ENCODE data around the gene TMPO. TPM values are rescaled to one million over a fixed set of nuclear protein-coding genes. Genes with fewer than 3 reads are reported as not detected.
"Not testable (repeated sequence)": the region's sequence is repeated elsewhere in the genome, so short reads cannot be mapped to it uniquely, and the experiment has no call there.

TMPO gene
- total and polyA plus RNA-seq, 2 donors from 2014 or later: 13.9 to 55.5 TPM

DNA sequence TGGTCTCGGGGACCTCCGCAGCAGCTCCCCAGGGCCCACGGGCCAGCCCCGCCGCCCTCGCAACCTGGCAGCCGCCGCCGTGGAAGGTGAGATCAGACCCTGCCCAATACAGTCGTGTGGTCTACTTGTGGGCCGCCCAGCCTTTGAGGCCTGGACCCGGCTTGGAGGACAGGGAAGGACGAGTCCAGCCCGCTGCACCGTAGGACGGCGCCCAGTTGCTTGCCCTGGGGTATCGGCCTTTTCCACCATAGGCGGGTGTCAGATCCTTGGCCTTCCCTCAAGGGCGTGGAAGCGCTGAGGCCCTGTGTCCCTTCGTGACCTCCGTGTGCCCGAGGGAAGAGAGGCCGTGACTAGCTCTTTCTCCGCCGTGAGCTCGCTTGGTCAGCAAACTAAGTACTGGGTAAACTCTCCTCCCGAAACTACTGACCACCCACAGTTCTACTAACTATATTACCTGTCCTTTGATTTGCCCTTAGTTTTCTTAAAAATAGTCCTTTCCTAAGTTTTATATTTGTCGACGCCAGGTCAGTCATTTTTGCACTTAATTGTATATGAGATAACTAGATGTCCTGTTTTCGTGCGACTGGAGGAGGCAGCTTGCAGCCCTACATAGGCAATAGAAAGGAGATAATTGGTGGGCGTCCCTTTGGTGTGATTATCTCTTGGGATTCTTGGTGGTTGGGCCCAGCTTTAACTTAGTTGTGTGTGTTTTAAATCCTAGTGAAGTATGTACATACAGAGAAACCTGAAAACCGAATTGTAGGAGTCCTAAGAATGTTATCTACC lies 78.9 kb downstream of the TMPO start:
- intact Hi-C loops (cut with DNase I): loop anchor here (10.0 kb wide), 1 partner anchor 51 kb away; the partner anchor contains the start of genes APAF1 and IKBIP
- no peaks in the 10 kb centered on the region for H3K9me3 ChIP-seq (ENCODE audit: control insufficient read depth in 2 of 3, insufficient read depth in 1 of 3, low read length in 3 of 3)
- H3K9ac ChIP-seq (ENCODE audit: low read length in 3 of 3): peak overlapping the region; percentile 93 to 97 (median 94)
- peaks cover 0 to 4% (median 3%) of the 10 kb centered on the region in 3 donors for H3K4me1 ChIP-seq (ENCODE audit: control insufficient read depth in 2 of 3, insufficient read depth in 2 of 3, low read depth in 1 of 3, low read length in 3 of 3)
- H3K4me3 ChIP-seq (ENCODE audit: low read length in 3 of 3): peak overlapping the region; percentile 87 to 96 (median 92)
- H3K27ac ChIP-seq (ENCODE audit: low read depth in 2 of 2, low read length in 2 of 2): peak overlapping the region; percentile 97 to 98
- H3K27me3 ChIP-seq (ENCODE audit: control insufficient read depth, insufficient read depth, low read length): no peaks in the 10 kb centered on the region
- peak in 4 of 5 donors; percentile 52 to 89 (median 67) for DNase-seq
- TF ChIP-seq, protein P1, sequence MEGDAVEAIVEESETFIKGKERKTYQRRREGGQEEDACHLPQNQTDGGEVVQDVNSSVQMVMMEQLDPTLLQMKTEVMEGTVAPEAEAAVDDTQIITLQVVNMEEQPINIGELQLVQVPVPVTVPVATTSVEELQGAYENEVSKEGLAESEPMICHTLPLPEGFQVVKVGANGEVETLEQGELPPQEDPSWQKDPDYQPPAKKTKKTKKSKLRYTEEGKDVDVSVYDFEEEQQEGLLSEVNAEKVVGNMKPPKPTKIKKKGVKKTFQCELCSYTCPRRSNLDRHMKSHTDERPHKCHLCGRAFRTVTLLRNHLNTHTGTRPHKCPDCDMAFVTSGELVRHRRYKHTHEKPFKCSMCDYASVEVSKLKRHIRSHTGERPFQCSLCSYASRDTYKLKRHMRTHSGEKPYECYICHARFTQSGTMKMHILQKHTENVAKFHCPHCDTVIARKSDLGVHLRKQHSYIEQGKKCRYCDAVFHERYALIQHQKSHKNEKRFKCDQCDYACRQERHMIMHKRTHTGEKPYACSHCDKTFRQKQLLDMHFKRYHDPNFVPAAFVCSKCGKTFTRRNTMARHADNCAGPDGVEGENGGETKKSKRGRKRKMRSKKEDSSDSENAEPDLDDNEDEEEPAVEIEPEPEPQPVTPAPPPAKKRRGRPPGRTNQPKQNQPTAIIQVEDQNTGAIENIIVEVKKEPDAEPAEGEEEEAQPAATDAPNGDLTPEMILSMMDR (IDR thresholded peaks at IDR 0.05; ENCODE audit: borderline replicate concordance, extremely low read depth, insufficient read depth): no peak
- H3K36me3 ChIP-seq (ENCODE audit: control insufficient read depth in 2 of 3, insufficient read depth in 3 of 3, low read length in 3 of 3): peaks cover 0 to 24% (median 10%) of the 10 kb centered on the region in 3 donors
- FAIRE-seq: no peak

DNA sequence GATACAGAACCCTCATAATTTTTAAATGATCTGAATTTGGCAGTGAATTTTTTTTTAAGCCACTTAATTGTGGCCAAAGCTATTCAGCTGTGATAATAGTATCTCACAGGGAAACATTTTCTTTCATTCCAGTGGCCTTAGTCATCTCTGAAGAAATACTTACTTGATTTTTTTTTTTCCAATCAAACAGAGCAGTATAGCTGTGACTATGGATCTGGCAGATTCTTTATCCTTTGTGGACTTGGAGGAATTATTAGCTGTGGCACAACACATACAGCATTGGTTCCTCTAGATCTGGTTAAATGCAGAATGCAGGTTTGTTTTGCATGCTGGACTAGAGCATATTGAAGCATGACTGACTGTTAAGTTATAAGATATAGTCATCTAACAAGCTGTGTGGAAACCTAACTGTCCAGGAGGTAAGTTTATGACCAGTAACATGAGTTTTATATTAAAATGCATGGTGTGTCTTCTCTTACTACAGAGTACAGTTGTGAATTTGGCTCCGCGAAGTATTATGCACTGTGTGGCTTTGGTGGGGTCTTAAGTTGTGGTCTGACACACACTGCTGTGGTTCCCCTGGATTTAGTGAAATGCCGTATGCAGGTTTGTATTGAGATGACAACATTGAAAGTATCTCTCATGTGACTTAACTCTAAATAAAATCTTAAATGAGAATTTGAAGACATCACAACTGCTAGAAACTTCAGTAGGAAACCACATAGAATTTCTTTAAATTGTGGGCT lies 80.0 kb downstream of the TMPO start:
- Histone ChIP-seq H3K4me1 (ENCODE audit: control insufficient read depth in 2 of 3, insufficient read depth in 2 of 3, low read depth in 1 of 3, low read length in 3 of 3) (peaks cover 0 to 4% (median 3%) of the 10 kb centered on the region in 3 donors), H3K27me3 (ENCODE audit: control insufficient read depth, insufficient read depth, low read length) (no peaks in the 10 kb centered on the region), H3K9ac (ENCODE audit: low read length in 3 of 3) (peak overlapping the region; percentile 68 to 97 (median 94)), H3K4me3 (ENCODE audit: low read length in 3 of 3) (peak overlapping the region; percentile 87 to 96 (median 92)), H3K27ac (ENCODE audit: low read depth in 2 of 2, low read length in 2 of 2) (no peak overlapping the region), H3K36me3 (ENCODE audit: control insufficient read depth in 2 of 3, insufficient read depth in 3 of 3, low read length in 3 of 3) (peaks cover 7 to 32% (median 16%) of the 10 kb centered on the region in 3 donors), H3K9me3 (ENCODE audit: control insufficient read depth in 2 of 3, insufficient read depth in 1 of 3, low read length in 3 of 3) (no peaks in the 10 kb centered on the region)
- FAIRE-seq (no peak), DNase-seq (peak in 1 of 5 donors; percentile 22)
- intact Hi-C loops (cut with DNase I): loop anchor here (10.0 kb wide), 1 partner anchor 49 kb away; the partner anchor contains the start of genes APAF1 and IKBIP
- TF ChIP-seq, protein P1 (IDR thresholded peaks at IDR 0.05; ENCODE audit: borderline replicate concordance, extremely low read depth, insufficient read depth): no peak

DNA sequence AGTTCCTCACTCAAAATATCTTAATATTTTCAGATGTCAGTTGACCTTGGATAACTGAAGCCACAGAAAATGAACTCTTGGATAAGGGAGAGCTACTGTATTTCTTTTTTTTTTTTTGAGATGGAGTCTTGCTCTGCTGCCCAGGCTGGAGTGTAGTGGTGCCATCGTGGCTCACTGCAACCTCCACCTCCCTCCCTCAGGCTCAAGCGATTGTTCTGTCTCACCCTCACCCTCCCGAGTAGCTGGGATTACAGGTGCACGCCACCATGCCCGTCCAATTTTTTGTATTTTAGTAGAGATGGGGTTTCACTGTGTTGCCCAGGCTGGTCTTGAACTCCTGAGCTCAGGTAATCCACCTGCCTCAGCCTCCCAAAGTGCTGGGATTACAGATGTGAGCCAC lies 81.9 kb downstream of the TMPO start:
- H3K27me3 ChIP-seq (ENCODE audit: control insufficient read depth, insufficient read depth, low read length); H3K27ac ChIP-seq (ENCODE audit: low read depth in 2 of 2, low read length in 2 of 2); H3K9me3 ChIP-seq (ENCODE audit: control insufficient read depth in 2 of 3, insufficient read depth in 1 of 3, low read length in 3 of 3); H3K4me1 ChIP-seq (ENCODE audit: control insufficient read depth in 2 of 3, insufficient read depth in 2 of 3, low read depth in 1 of 3, low read length in 3 of 3); H3K4me3 ChIP-seq (ENCODE audit: low read length in 3 of 3); H3K9ac ChIP-seq (ENCODE audit: low read length in 3 of 3); DNase-seq; FAIRE-seq: not testable (repeated sequence)
- intact Hi-C loops (cut with DNase I): loop anchor here (10.0 kb wide), 1 partner anchor 47 kb away; the partner anchor contains the start of genes APAF1 and IKBIP
- peaks cover 11 to 43% (median 27%) of the 10 kb centered on the region in 3 donors for H3K36me3 ChIP-seq (ENCODE audit: control insufficient read depth in 2 of 3, insufficient read depth in 3 of 3, low read length in 3 of 3)

Other genes with a start within 250 kb of the TMPO start
- gene SLC25A3, start 78.1 kb downstream of the TMPO start, total RNA-seq: 418 TPM
- gene SLC25A3, start 78.1 kb downstream of the TMPO start, polyA plus RNA-seq (ENCODE audit: insufficient read depth, low read depth, low replicate concordance): 684 TPM
- 10.9 TPM for gene IKBIP, start 129.2 kb downstream of the TMPO start, total RNA-seq
- gene IKBIP, start 129.2 kb downstream of the TMPO start, polyA plus RNA-seq (ENCODE audit: insufficient read depth, low read depth, low replicate concordance): 5.9 TPM
- gene APAF1, start 129.7 kb downstream of the TMPO start, total RNA-seq: 16.1 TPM
- gene APAF1, start 129.7 kb downstream of the TMPO start, polyA plus RNA-seq (ENCODE audit: insufficient read depth, low read depth, low replicate concordance): 4.6 TPM